HG02678 (cell line): ENCODE data around the gene CRIP2.

Source experiments
- ATAC-seq: cut with Tn5 transposase; IDR thresholded peaks from one replicate; pipeline ENCODE4 v1.9.1; 2021; ENCODE audit warnings: mild to moderate bottlenecking, moderate library complexity; ENCODE audit not compliant: unreplicated experiment

Gene CRIP2

DNA sequence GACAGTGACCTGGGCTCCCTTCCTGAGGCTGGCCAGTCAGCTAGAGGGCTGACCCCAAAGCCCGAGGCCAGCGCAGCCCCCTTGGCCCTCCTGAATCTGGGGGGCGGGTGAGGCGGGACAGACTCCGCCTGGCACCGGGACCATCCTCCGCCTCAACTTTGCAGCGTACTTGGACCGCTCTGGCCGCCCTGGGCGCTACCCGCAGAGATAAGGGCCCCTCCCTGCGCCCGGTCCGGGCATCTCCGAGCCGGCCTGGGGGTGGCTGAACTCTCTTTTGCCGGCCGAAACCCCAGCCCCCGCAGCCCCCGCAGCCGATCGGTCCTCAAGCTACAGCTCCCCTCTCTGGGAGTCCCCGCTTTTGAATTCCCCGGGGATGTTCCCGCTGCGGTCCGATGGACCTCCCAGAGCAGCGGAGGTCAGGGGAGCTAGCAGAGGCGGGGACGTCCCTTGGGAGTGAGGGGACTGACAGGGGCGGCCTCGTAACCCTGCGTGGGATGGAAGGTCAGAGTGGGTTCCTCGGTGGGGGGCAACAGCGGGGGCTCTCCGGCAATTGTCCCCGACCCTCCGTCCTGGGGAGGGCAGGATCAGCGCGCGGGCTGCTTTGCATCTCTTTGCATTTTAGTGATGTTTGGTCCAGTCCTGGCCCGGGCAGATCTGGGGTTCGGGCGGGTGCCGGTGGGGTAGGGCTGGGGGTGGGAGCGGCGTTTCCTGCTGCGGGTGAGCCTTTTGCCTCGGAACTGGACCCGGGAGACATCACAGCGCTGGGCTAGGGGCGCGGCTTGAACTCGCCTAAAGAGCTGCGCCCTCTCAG lies 11.7 kb downstream of the CRIP2 start, which contains the start of gene CRIP1:
TSS of gene CRIP1 (plus strand) at position 724 of the 811 bp plus-strand sequence. CDS start 374 bp downstream, outside the sequence.
- ATAC-seq = no peak

DNA sequence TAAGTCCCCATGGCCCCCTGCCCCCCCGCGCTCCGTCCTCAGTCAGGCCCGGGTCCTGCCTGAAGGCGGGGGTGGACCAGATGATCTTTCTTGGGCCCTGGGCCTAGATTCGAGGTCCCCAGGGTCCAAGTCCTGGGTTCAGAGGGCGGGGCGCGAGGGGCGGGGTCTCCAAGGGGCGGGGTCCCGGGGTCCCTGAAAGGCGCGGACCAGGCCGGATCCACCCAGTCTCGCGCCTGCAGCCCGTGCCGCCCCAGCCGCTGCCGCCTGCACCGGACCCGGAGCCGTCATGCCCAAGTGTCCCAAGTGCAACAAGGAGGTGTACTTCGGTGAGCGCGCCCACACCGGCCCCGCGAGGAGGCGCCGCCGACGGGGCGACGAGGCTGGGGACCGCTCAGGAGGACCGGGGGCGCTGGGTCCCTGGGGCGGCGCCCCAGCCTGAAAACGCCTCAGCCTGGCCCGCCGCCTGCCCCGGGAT lies 12.4 kb downstream of the CRIP2 start:
- ATAC-seq = no peak

DNA sequence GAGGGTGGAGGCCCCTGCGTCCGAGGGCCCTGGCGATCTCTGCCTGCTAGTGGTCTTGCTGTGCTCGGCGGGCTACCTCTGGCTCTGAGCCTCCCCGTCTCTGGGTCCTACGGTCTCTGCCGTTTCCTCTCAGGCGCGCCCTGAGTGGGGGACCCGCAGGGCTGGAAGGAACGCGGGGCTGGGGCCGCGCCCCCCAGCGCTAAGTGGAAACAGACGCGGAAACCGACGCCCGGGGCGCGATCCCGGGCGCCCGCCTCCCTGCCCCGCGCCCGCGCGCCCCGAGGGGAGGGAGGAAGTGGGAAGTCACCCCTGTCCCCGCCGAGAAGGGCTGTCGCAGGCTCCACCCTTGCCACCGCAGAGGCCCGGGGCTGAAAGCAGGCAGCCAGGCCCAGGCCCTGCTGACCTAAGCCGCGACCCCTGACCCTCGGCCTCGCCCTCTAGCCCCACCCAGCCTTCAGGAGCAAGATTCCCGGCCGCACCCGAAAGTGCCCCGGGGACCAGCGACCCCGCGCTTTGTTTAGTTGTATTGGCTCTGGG lies 12.9 kb downstream of the CRIP2 start:
- no peak for ATAC-seq

DNA sequence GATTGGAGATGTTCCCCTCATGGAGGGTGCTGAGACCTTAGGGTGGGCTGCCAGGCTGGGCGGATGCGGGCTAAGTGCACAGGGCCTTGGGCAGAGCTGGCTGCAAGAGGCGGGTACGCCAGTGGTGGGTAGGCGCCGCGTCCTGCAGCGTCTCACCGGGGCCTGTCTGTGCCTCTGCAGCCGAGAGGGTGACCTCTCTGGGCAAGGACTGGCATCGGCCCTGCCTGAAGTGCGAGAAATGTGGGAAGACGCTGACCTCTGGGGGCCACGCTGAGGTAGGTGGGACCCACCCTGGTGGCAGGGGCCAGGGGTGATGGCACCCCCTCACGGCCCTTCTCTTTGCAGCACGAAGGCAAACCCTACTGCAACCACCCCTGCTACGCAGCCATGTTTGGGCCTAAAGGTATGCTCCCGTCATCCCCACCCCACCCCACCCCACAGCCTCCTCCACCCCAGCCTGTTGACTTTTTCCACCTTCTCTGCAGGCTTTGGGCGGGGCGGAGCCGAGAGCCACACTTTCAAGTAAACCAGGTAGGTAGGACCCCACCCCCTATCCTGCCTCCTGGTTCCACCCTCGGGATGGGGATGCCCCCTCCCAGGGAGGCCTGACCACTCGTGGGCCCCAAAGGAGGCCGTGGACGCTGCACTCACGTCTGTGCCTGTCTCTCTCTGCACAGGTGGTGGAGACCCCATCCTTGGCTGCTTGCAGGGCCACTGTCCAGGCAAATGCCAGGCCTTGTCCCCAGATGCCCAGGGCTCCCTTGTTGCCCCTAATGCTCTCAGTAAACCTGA lies 13.6 kb downstream of the CRIP2 start:
- ATAC-seq = no peak

GRCh38 chr14:105488781-105489541 lies 14.3 kb downstream of the CRIP2 start:
- no peak for ATAC-seq

DNA sequence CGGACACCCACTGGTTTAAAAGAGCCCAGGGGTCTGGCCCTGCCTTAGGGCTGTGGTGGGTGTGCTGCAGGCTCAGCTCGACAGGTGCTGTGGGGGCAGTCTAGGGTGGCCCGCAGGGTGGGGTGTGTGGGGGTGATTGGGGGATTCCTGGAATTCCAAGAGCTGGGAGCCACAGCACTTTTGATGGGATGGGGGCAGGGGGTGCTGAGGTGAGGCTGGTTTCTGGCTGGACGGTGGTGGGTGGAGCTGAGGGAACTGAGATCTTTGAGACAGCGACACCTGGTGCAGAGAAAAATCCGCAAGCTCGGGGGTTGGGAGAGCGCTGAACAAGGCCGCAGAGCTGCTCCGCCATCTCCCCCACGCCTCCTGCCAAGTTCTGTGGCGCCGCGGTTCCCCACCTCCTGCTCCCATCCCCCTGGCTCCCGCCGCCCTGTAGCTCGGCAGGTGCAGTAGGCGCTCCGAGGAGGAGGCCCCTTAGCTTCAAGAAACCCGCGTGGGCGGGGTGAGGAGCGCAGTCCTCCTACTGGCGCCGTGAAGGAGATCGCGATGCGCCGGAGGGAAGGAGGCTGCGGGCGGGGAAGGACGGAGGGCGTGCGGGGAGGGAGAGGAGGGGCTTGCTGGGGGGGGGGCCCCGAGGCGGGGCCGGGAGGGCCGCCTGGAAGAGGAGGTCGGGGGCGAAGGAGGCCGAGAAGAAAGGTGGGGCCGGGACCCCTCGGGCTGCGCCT lies 15.1 kb downstream of the CRIP2 start:
- no peak for ATAC-seq

DNA sequence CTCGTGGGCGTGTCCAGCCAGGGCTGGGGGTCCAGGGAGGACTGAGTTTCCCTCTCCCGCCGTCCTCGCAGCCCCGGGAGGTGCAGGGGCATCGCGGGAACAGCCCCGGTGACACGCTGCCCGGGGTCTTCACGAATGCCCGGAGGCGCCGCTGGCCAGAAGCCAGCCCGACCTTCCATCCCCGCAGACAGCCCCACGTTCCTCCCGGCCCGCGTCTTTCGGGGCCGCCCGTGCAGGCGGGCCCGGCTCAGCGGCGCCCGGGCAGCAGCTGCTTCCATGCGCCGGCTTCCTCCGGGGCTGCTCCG lies 15.6 kb downstream of the CRIP2 start:
- ATAC-seq = peak; percentile 1

- peak; percentile 66 for ATAC-seq
These were observed 16.1 kb downstream of the CRIP2 start, which contains the start of gene TEDC1 for GRCh38 chr14:105490572-105491365. Gene TEDC1 (plus strand): TSS chr14:105491246. CDS start chr14:105491376, 130 bp downstream.

DNA sequence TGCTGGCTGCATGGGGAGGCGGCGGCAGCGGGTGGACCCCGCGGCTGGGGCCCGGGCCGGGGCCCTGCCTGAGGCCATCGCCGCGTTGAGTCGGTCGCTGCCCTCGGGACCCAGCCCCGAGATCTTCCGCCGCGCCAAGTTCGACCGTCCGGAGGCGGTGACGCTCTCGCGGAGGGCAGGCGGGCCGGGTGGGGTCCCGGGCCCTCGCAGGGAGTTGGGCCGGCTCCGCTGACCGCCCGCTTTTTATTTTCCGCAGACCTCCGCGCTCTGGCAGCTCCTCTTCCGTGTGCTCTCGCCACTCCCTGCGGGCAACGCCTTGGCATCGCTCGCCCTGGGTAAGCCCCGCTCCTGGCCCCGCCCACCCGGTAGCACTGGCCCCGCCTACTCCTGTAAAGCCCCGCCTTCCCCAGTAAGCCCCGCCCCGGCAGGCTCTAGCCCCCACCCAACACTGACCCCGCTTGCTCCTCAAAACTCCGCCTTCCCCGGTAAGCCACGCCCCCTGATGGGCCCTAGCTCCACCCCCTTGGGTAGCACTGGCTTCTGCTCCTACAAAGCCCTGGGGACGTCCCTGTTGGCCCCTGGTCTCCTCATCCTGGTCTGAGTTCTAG lies 16.8 kb downstream of the CRIP2 start:
- ATAC-seq = no peak

- no peak for ATAC-seq
These were observed 17.7 kb downstream of the CRIP2 start for GRCh38 chr14:105492031-105492970.

GRCh38 chr14:105492971-105493871 lies 18.6 kb downstream of the CRIP2 start:
- ATAC-seq = no peak

- no peak for ATAC-seq
These were observed 19.4 kb downstream of the CRIP2 start for GRCh38 chr14:105493921-105494605.

DNA sequence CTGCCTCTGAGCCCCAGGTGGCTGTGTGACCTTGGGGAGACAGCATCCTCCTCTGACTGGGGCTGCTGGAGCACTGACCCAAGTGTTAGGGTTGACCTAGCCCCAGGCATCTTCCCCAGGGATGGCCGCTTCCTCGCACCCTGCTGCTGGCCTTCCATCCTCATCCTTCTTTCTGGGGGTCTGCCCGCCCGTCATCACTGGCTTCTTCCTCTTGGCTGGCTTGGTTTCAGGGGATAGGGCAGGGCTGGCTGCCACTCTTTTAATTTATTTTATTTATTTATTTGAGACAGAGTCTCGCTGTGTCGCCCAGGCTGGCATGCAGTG lies 19.9 kb downstream of the CRIP2 start:
- ATAC-seq = no peak

- no peak for ATAC-seq
These were observed 20.7 kb downstream of the CRIP2 start for GRCh38 chr14:105495101-105495989.

DNA sequence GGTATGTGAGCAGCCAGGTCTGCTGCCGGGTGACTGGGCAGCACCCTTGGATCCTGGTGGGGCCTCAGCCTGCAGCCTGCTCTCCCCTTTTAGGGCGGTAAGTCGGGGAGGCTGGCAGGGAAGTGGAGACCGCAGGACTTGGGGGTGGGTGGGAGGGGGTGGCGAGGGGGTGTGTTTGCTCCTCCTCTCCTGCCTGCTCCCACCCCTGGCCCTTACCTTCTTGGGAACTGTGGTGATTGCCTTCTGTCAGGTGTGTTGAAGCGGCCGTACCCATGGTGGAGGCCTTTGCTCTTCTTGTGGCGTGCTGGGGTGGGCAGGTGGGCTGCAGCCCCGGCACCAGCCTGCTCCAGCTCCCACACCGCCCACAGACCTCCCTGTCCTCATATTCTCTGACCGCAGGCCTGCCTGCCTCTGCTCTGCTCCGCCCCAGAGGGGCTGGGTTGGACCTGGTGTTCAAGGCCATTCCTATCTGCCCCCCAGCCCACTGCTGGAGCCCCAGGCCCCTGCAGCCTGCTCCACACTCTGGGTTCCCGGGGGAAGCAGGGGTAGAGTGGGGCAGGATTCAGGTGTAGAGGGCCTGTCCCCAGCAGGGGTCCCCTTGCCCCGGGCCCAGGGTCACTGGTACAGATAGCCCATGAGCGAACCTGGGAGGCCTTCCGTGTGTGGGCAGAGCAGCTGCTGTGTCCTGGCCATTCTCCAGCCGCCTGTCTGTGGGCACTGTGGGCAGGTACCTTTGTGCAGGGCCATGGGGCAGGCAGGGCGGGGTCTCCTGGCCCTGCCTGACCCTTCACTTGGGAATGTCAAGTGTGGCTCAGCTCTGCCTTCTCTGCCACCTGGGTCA lies 21.6 kb downstream of the CRIP2 start:
- no peak for ATAC-seq
